HepG2 (cell line): ENCODE data around the gene SYNM. TPM values are rescaled to one million over a fixed set of nuclear protein-coding genes. Genes with fewer than 3 reads are reported as not detected.

Source experiments
- HBP1 ChIP-seq: IDR thresholded peaks from 2 replicates; pipeline ENCODE4 v1.6.1; 2016; ENCODE audit warnings: low read depth, control low read depth
- HNRNPK ChIP-seq: fragments of 200-400 bp; formaldehyde crosslinking; IDR thresholded peaks from 2 replicates; pipeline ENCODE4 v1.6.1; 2018; ENCODE audit warnings: low read length, low read depth, moderate library complexity, mild to moderate bottlenecking; ENCODE audit not compliant: poor library complexity, severe bottlenecking
- MTF1 ChIP-seq: sonication (generic); formaldehyde crosslinking; IDR thresholded peaks from 2 replicates; pipeline ENCODE4 v1.5.0; 2020; ENCODE audit warnings: missing genetic modification reagents
- NFYB ChIP-seq: sonication (generic); formaldehyde crosslinking; IDR thresholded peaks from 2 replicates; pipeline ENCODE4 v1.4.0; 2020; ENCODE audit warnings: missing genetic modification reagents
- POGZ ChIP-seq: sonication (generic); formaldehyde crosslinking; IDR thresholded peaks from 2 replicates; pipeline ENCODE4 v1.4.0; 2020; ENCODE audit warnings: mild to moderate bottlenecking, missing genetic modification reagents
- SETDB1 ChIP-seq: sonication (generic); formaldehyde crosslinking; IDR thresholded peaks from 2 replicates; pipeline ENCODE4 v1.5.1; 2020; ENCODE audit warnings: missing genetic modification reagents, mild to moderate bottlenecking, borderline replicate concordance
- STAT5B ChIP-seq: sonication (generic); formaldehyde crosslinking; IDR thresholded peaks from 2 replicates; pipeline ENCODE4 v1.4.0; 2020; ENCODE audit warnings: missing genetic modification reagents
- SUZ12 ChIP-seq: fragments of 150-350 bp; IDR thresholded peaks from 2 replicates; pipeline ENCODE4 v1.6.1; 2014; ENCODE audit warnings: low read depth, low read length
- THAP9 ChIP-seq: sonication (generic); formaldehyde crosslinking; IDR thresholded peaks from 2 replicates; pipeline ENCODE4; 2020; ENCODE audit warnings: missing genetic modification reagents, mild to moderate bottlenecking, borderline replicate concordance
- TMF1 ChIP-seq: sonication (generic); formaldehyde crosslinking; IDR thresholded peaks from 2 replicates; pipeline ENCODE4 v1.8.1; 2022; ENCODE audit warnings: low read depth, missing genetic modification reagents
- ZBTB1 ChIP-seq: sonication (generic); formaldehyde crosslinking; IDR thresholded peaks from 2 replicates; pipeline ENCODE4 v1.4.0; 2020; ENCODE audit warnings: missing genetic modification reagents, borderline replicate concordance
- ZBTB38 ChIP-seq: sonication (generic); formaldehyde crosslinking; IDR thresholded peaks from 2 replicates; pipeline ENCODE4 v1.5.1; 2020; ENCODE audit warnings: mild to moderate bottlenecking, missing genetic modification reagents
- ZBTB44 ChIP-seq: sonication (generic); formaldehyde crosslinking; IDR thresholded peaks from 2 replicates; pipeline ENCODE4 v1.4.0; 2020; ENCODE audit warnings: missing genetic modification reagents
- polyA plus RNA-seq, 8 experiments: library from polyadenylated mRNA; depleted of rRNA in 3 of 8; stranded (reverse) in 7 of 8; unstranded in 1 of 8; fragments of >200 nt; fragmentation: Illumina TruSeq in 4 of 8; extraction: Trizol in 4 of 8; gene quantifications; 2 replicates each; pipeline versions ENCODE4 v1.2.1 to v1.2.3, GENCODE V29; 2011 to 2016; ENCODE audit warnings: low read depth in 4 of 8, missing spikeins in 1 of 8, mixed read lengths in 1 of 8; ENCODE audit not compliant: insufficient read depth in 1 of 8
- total RNA-seq, 5 experiments: library from RNA; depleted of rRNA; stranded (reverse); fragments of >200 nt; fragmentation: Illumina TruSeq; extraction: Trizol; gene quantifications; 2 replicates each; pipeline ENCODE4 v1.2.3, GENCODE V29; 2016; ENCODE audit warnings: low read depth in 1 of 5
- TF ChIP-seq, protein P1 (sequence below): sonication (generic); formaldehyde crosslinking; IDR thresholded peaks from 2 replicates; pipeline ENCODE4 v1.4.0; 2020; ENCODE audit warnings: missing genetic modification reagents, mild to moderate bottlenecking, borderline replicate concordance
- TF ChIP-seq, protein P2 (sequence below): IDR thresholded peaks from 2 replicates; pipeline ENCODE4 v1.6.1; 2016; ENCODE audit warnings: missing compliant biosample characterization, missing genetic modification reagents, borderline replicate concordance
- TF ChIP-seq, protein P3 (sequence below): sonication (generic); formaldehyde crosslinking; IDR thresholded peaks from 2 replicates; pipeline ENCODE4 v1.5.0; 2020; ENCODE audit warnings: missing genetic modification reagents
- TF ChIP-seq, protein P4 (sequence below): sonication (generic); formaldehyde crosslinking; IDR thresholded peaks from 2 replicates; pipeline ENCODE4 v1.4.0; 2020; ENCODE audit warnings: mild to moderate bottlenecking, missing genetic modification reagents, borderline replicate concordance

The SYNM gene
- total and polyA plus RNA-seq, 2 of the 13 experiments (the other 11 are each of a cell fraction or from before 2014, with no cell fraction given): 1.1 to 3.7 TPM

- TF ChIP-seq HBP1 (CRISPR knock-in tag): 0 out of 2 replicates have a peak, but pooled peaks have one; percentile 50
- TF ChIP-seq ZBTB44 (CRISPR knock-in tag): no peak
- TF ChIP-seq THAP9 (CRISPR knock-in tag): no peak
- TF ChIP-seq NFYB: peak; percentile 71
- TF ChIP-seq HNRNPK: peak; percentile 33
- TF ChIP-seq STAT5B (CRISPR knock-in tag): no peak
- TF ChIP-seq, protein P1, sequence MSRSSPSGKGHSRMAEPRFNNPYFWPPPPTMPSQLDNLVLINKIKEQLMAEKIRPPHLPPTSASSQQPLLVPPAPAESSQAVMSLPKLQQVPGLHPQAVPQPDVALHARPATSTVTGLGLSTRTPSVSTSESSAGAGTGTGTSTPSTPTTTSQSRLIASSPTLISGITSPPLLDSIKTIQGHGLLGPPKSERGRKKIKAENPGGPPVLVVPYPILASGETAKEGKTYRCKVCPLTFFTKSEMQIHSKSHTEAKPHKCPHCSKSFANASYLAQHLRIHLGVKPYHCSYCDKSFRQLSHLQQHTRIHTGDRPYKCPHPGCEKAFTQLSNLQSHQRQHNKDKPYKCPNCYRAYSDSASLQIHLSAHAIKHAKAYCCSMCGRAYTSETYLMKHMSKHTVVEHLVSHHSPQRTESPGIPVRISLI (CRISPR knock-in tag): no peak
- TF ChIP-seq ZBTB38 (CRISPR knock-in tag): peak; percentile 86; the same call in 1 of the 2 replicates
- TF ChIP-seq TMF1 (CRISPR knock-in tag): peak; percentile 57
- TF ChIP-seq, protein P2, sequence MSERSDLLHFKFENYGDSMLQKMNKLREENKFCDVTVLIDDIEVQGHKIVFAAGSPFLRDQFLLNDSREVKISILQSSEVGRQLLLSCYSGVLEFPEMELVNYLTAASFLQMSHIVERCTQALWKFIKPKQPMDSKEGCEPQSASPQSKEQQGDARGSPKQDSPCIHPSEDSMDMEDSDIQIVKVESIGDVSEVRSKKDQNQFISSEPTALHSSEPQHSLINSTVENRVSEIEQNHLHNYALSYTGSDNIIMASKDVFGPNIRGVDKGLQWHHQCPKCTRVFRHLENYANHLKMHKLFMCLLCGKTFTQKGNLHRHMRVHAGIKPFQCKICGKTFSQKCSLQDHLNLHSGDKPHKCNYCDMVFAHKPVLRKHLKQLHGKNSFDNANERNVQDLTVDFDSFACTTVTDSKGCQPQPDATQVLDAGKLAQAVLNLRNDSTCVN (CRISPR knock-in tag): peak; percentile 51; the same call in 1 of the 2 replicates
- peak; percentile 32; the same call in 1 of the 2 replicates for TF ChIP-seq ZBTB1
- peak; percentile 48; the same call in 1 of the 2 replicates for TF ChIP-seq POGZ
- TF ChIP-seq MTF1: 0 out of 2 replicates have a peak, but pooled peaks have one; percentile 29
- TF ChIP-seq, protein P3, sequence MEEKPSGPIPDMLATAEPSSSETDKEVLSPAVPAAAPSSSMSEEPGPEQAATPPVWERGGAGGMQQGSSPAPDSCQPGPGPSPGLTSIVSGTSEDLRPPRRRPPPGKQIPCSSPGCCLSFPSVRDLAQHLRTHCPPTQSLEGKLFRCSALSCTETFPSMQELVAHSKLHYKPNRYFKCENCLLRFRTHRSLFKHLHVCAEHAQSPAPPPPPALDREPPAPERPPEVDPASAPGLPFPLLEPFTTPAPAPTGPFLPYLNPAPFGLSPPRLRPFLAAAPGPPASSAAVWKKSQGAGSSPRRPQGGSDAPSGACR: no peak
- no peak for TF ChIP-seq SUZ12
- TF ChIP-seq, protein P4, sequence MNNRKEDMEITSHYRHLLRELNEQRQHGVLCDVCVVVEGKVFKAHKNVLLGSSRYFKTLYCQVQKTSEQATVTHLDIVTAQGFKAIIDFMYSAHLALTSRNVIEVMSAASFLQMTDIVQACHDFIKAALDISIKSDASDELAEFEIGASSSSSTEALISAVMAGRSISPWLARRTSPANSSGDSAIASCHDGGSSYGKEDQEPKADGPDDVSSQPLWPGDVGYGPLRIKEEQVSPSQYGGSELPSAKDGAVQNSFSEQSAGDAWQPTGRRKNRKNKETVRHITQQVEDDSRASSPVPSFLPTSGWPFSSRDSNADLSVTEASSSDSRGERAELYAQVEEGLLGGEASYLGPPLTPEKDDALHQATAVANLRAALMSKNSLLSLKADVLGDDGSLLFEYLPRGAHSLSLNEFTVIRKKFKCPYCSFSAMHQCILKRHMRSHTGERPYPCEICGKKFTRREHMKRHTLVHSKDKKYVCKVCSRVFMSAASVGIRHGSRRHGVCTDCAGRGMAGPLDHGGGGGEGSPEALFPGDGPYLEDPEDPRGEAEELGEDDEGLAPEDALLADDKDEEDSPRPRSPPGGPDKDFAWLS (CRISPR knock-in tag): no peak
- TF ChIP-seq SETDB1: no peak
Measured at GRCh38 chr15:99104788-99105513, at the start of gene SYNM (continued).
